Measurements from ENCODE around the gene PRKCA. TPM values are rescaled to one million over a fixed set of nuclear protein-coding genes. Genes with fewer than 3 reads are reported as not detected.
"Not testable (repeated sequence)": the region's sequence is repeated elsewhere in the genome, so short reads cannot be mapped to it uniquely, and the experiment has no call there.

PRKCA gene
- total RNA-seq, 4 donors from 2014 or later, result 24.5 to 61.9 (median 40.8) TPM

- TF ChIP-seq CTCF (IDR thresholded peaks at IDR 0.05) (no peak), POLR2AphosphoS5 (IDR thresholded peaks at IDR 0.05) (no peak), EP300 (IDR thresholded peaks at IDR 0.05) (no peak), POLR2A (IDR thresholded peaks at IDR 0.05; ENCODE audit: low read depth) (no peak)
- DNase-seq (ENCODE audit: extremely low spot score), result no peak
- no peaks in the 10 kb centered on the region for H3K9me3 ChIP-seq
- H3K27ac ChIP-seq (replicated peaks in 1 of 4), result no peak overlapping the region
- no peaks in the 10 kb centered on the region for H3K36me3 ChIP-seq
- no peaks in the 10 kb centered on the region for H3K27me3 ChIP-seq
- peaks cover 20 to 28% (median 24%) of the 10 kb centered on the region in 4 donors for H3K4me1 ChIP-seq
- intact Hi-C loops (cut with DNase I), result no loop called here
- no peak overlapping the region for H3K4me3 ChIP-seq
- 76% methylated on average over 14 of the region's 14 CpGs for WGBS
Measured at GRCh38 chr17:66720027-66720426, 417.6 kb downstream of the PRKCA start.

GRCh38 chr17:66720567-66720966 is 418.2 kb downstream of the PRKCA start:
- intact Hi-C loops (cut with DNase I), result no loop called here

GRCh38 chr17:66722341-66722740 is 419.9 kb downstream of the PRKCA start:
- WGBS, result 88% methylated on average over 2 of the region's 2 CpGs
- Histone ChIP-seq H3K27me3 (no peaks in the 10 kb centered on the region), H3K9me3 (no peaks in the 10 kb centered on the region), H3K27ac (replicated peaks in 1 of 4) (no peak overlapping the region), H3K4me1 (peaks cover 14 to 24% (median 22%) of the 10 kb centered on the region in 4 donors), H3K36me3 (no peaks in the 10 kb centered on the region), H3K4me3 (no peak overlapping the region)
- intact Hi-C loops (cut with DNase I), result no loop called here
- no peak for TF ChIP-seq EP300 (IDR thresholded peaks at IDR 0.05)
- no peak for TF ChIP-seq POLR2A (IDR thresholded peaks at IDR 0.05; ENCODE audit: low read depth)
- TF ChIP-seq CTCF (IDR thresholded peaks at IDR 0.05), result no peak
- TF ChIP-seq POLR2AphosphoS5 (IDR thresholded peaks at IDR 0.05), result no peak
- no peak for DNase-seq (ENCODE audit: extremely low spot score)

More at GRCh38 chr17:66720567-66720966, 418.2 kb downstream of the PRKCA start:
- H3K4me3 ChIP-seq, result no peak overlapping the region
- TF ChIP-seq POLR2AphosphoS5 (IDR thresholded peaks at IDR 0.05) (no peak), POLR2A (IDR thresholded peaks at IDR 0.05; ENCODE audit: low read depth) (no peak), CTCF (IDR thresholded peaks at IDR 0.05) (no peak), EP300 (IDR thresholded peaks at IDR 0.05) (no peak)
- no peak overlapping the region for H3K27ac ChIP-seq (replicated peaks in 1 of 4)
- H3K9me3 ChIP-seq, result no peaks in the 10 kb centered on the region
- H3K4me1 ChIP-seq, result peaks cover 17 to 28% (median 27%) of the 10 kb centered on the region in 4 donors
- 87% methylated on average over 5 of the region's 5 CpGs for WGBS
- no peak for DNase-seq (ENCODE audit: extremely low spot score)
- H3K27me3 ChIP-seq, result no peaks in the 10 kb centered on the region
- no peaks in the 10 kb centered on the region for H3K36me3 ChIP-seq

GRCh38 chr17:66724581-66725341 is 422.3 kb downstream of the PRKCA start:
- TF ChIP-seq POLR2A (IDR thresholded peaks at IDR 0.05; ENCODE audit: low read depth), result no peak
- TF ChIP-seq CTCF (IDR thresholded peaks at IDR 0.05), result no peak
- no peak for TF ChIP-seq EP300 (IDR thresholded peaks at IDR 0.05)
- TF ChIP-seq POLR2AphosphoS5 (IDR thresholded peaks at IDR 0.05), result no peak
- Histone ChIP-seq H3K9me3 (no peaks in the 10 kb centered on the region), H3K4me3 (no peak overlapping the region), H3K4me1 (peaks cover 14 to 32% (median 24%) of the 10 kb centered on the region in 4 donors), H3K27me3 (no peaks in the 10 kb centered on the region), H3K36me3 (no peaks in the 10 kb centered on the region), H3K27ac (replicated peaks in 1 of 4) (peak overlapping the region in 3 of 4 donors; percentile 41 to 55 (median 53))
- intact Hi-C loops (cut with DNase I), result no loop called here
- WGBS, result 14% methylated on average over 5 of the region's 5 CpGs
- DNase-seq (ENCODE audit: extremely low spot score), result no peak

- WGBS, result 80% methylated on average over 4 of the region's 4 CpGs
- DNase-seq (ENCODE audit: extremely low spot score); H3K4me3 ChIP-seq; H3K27me3 ChIP-seq; H3K36me3 ChIP-seq; H3K9me3 ChIP-seq; intact Hi-C loops (cut with DNase I): not testable (repeated sequence)
- peak overlapping the region in 1 of 4 donors; percentile 53 for H3K27ac ChIP-seq (replicated peaks in 1 of 4)
- peaks cover 14 to 38% (median 24%) of the 10 kb centered on the region in 4 donors for H3K4me1 ChIP-seq
Measured at GRCh38 chr17:66725438-66725837, 423.0 kb downstream of the PRKCA start.
